K562 (cell line): ENCODE measurements around the gene EPHB3. TPM values are rescaled to one million over a fixed set of nuclear protein-coding genes. Genes with fewer than 3 reads are reported as not detected.

Experiments used
- ATAC-seq: fragments of 200-7000 bp; cut with Tn5 transposase; 3 replicates; pipeline ENCODE4 v1.9.1; 2020; ENCODE audit warnings: moderate library complexity
- BruUV-seq: library from RNA; stranded (reverse); fragments of 400-500 nt; replicated peaks from 2 replicates; lab custom pipeline; 2021; lab: Mats Ljungman, UMichigan
- CTCF ChIA-PET: fragments of 300-600 bp; formaldehyde crosslinking; extraction: SDS; loops from one replicate; lab custom pipeline; 2021; ENCODE audit warnings: low intra/inter-chr PET ratio; lab: Yijun Ruan, JAX
- POLR2A ChIA-PET: fragments of 300-600, 350-650 bp; sonication (Branson Sonifier 250); formaldehyde crosslinking; extraction: SDS; loops from one replicate; lab custom pipeline; 2021; ENCODE audit warnings: antibody characterized with exemption, inconsistent platforms; lab: Yijun Ruan, JAX
- DNase-seq, 4 experiments: peaks; one replicate each; pipeline versions ENCODE4 v3.0.0 to v3.0.0-alpha.2; 2011 to 2018; ENCODE audit warnings: low spot score in 3 of 4, mixed read lengths in 3 of 4; ENCODE audit errors: extremely low read depth in 1 of 4
- FAIRE-seq: peaks from 2 replicates; lab custom pipeline; 2011; peaks lifted over from hg19 to GRCh38; lab: Jason Lieb, UNC
- H2AFZ ChIP-seq: 2 replicates; pipeline ENCODE4 v1.6.0; 2011; ENCODE audit warnings: low read depth, low read length, control low read depth, inconsistent platforms
- H3K27ac ChIP-seq: fragments of 200-600 bp; 3 replicates; pipeline ENCODE4 v1.8.0; 2011; ENCODE audit warnings: low read depth, mild to moderate bottlenecking, control low read depth, inconsistent platforms, low read length, moderate library complexity, mixed read lengths; ENCODE audit errors: extremely low read depth
- H3K27me3 ChIP-seq, 2 experiments: fragments of 300-600 bp in 1 of 2; 2 replicates in 1 of 2; 3 replicates in 1 of 2; pipeline versions ENCODE4 v1.6.0 to v1.8.0; 2011; ENCODE audit warnings: inconsistent platforms in 2 of 2, low read length in 2 of 2, mild to moderate bottlenecking in 1 of 2, mixed read lengths in 1 of 2, moderate library complexity in 1 of 2; ENCODE audit not compliant: control insufficient read depth in 2 of 2, insufficient read depth in 2 of 2
- H3K36me3 ChIP-seq: fragments of 300-600 bp; 3 replicates; pipeline ENCODE4 v1.8.0; 2011; ENCODE audit warnings: mild to moderate bottlenecking, low read length, inconsistent platforms; ENCODE audit not compliant: control insufficient read depth, insufficient read depth
- H3K4me1 ChIP-seq, 2 experiments: fragments of 200-600 bp in 1 of 2; replicated peaks in 1 of 2; 2 replicates in 1 of 2; 3 replicates in 1 of 2; pipeline versions ENCODE4 v1.5.1 to v1.8.0; 2011; ENCODE audit warnings: inconsistent platforms in 2 of 2, low read length in 2 of 2, mild to moderate bottlenecking in 1 of 2, mixed read lengths in 1 of 2, moderate library complexity in 1 of 2; ENCODE audit not compliant: control insufficient read depth in 2 of 2, insufficient read depth in 2 of 2
- H3K4me2 ChIP-seq: 2 replicates; pipeline ENCODE4 v1.6.1; 2011; ENCODE audit warnings: low read length, control low read depth, inconsistent platforms, mixed read lengths; ENCODE audit not compliant: insufficient read depth
- H3K4me3 ChIP-seq: fragments of 200-600 bp; sonication (generic), shearing (Covaris generic); 2 replicates; pipeline ENCODE4 v1.5.1; 2016; ENCODE audit warnings: control low read depth, inconsistent platforms
- H3K79me2 ChIP-seq: fragments of 200-600 bp; 3 replicates; pipeline ENCODE4 v1.8.0; 2011; ENCODE audit warnings: low read length, inconsistent platforms; ENCODE audit not compliant: control insufficient read depth, insufficient read depth
- H3K9ac ChIP-seq, 2 experiments: 2 replicates each; pipeline versions ENCODE4 v1.6.0 to v1.6.1; 2011; ENCODE audit warnings: low read depth in 2 of 2, low read length in 2 of 2, control low read depth in 1 of 2, inconsistent platforms in 1 of 2, mild to moderate bottlenecking in 1 of 2, mixed read lengths in 1 of 2; ENCODE audit not compliant: insufficient read depth in 1 of 2
- H3K9me1 ChIP-seq: one replicate; pipeline ENCODE4 v1.6.0; 2011; ENCODE audit warnings: inconsistent platforms, mild to moderate bottlenecking, low read length, moderate library complexity; ENCODE audit not compliant: control insufficient read depth, insufficient read depth
- H3K9me3 ChIP-seq: replicated peaks from 2 replicates; pipeline ENCODE4 v1.5.1; 2011; ENCODE audit warnings: low read depth, low read length, inconsistent platforms; ENCODE audit not compliant: control insufficient read depth, insufficient read depth
- H4K20me1 ChIP-seq: replicated peaks from 2 replicates; pipeline ENCODE4 v1.6.1; 2011; ENCODE audit warnings: low read length, inconsistent platforms, mixed read lengths; ENCODE audit not compliant: control insufficient read depth, insufficient read depth
- CTBP1 ChIP-seq: fragments of 450-650 bp; IDR thresholded peaks from 2 replicates; pipeline ENCODE4 v1.6.1; 2016; ENCODE audit warnings: borderline replicate concordance
- GATA2 ChIP-seq: sonication (generic); formaldehyde crosslinking; IDR thresholded peaks from 2 replicates; pipeline ENCODE4 v1.4.0; 2020; ENCODE audit warnings: mild to moderate bottlenecking, missing genetic modification reagents
- HNRNPUL1 ChIP-seq: fragments of 200-400 bp; formaldehyde crosslinking; IDR thresholded peaks from 2 replicates; pipeline ENCODE4 v1.6.1; 2017; ENCODE audit warnings: low read length
- HOXB6 ChIP-seq: fragments of 250-450 bp; sonication (Bioruptor Pico); IDR thresholded peaks from 2 replicates; pipeline ENCODE4 v1.5.1; 2022; ENCODE audit warnings: mild to moderate bottlenecking, borderline replicate concordance
- MAFK ChIP-seq: IDR thresholded peaks from 2 replicates; pipeline ENCODE4 v1.6.1; 2011; ENCODE audit warnings: low read length, improper control_type of control experiment
- MYC ChIP-seq, 2 experiments: fragments of 250-450 bp in 1 of 2; sonication (Bioruptor Pico) in 1 of 2; IDR thresholded peaks; 2 replicates each; pipeline versions ENCODE4 v1.5.1 to v1.6.1; 2012 to 2021; ENCODE audit warnings: low read depth in 2 of 2, borderline replicate concordance in 1 of 2, improper control_type of control experiment in 1 of 2, low read length in 1 of 2, mild to moderate bottlenecking in 1 of 2, moderate library complexity in 1 of 2
- SNAPC5 ChIP-seq: fragments of 250-450 bp; sonication (Bioruptor Pico); IDR thresholded peaks from 2 replicates; pipeline ENCODE4 v1.8.0; 2021; ENCODE audit warnings: moderate library complexity, mild to moderate bottlenecking, inconsistent platforms
- SREBF2 ChIP-seq: sonication (generic); formaldehyde crosslinking; IDR thresholded peaks from 2 replicates; pipeline ENCODE4 v1.4.0; 2020; ENCODE audit warnings: mild to moderate bottlenecking, missing genetic modification reagents
- STAT5A ChIP-seq: IDR thresholded peaks from 2 replicates; pipeline ENCODE4 v1.6.1; 2012; ENCODE audit warnings: low read length, inconsistent platforms, borderline replicate concordance
- ZNF766 ChIP-seq: fragments of 200-800 bp; sonication (Bioruptor generic); conservative IDR thresholded peaks from 2 replicates; pipeline ENCODE4 v1.6.1; 2016; ENCODE audit warnings: missing genetic modification characterization, missing compliant biosample characterization
- WGBS: fragments of 100-300 bp; shearing (Covaris generic); methylation state at CpG from one replicate; pipeline ENCODE4 v1.1.6; 2016; ENCODE audit warnings: low coverage, mixed read lengths; ENCODE audit not compliant: insufficient coverage; ENCODE audit errors: missing lambda C conversion rate; 5-methylcytosine and 5-hydroxymethylcytosine counted together
- in situ Hi-C: fragments of 300-500 bp; cut with MboI; formaldehyde crosslinking; loops from 4 replicates; pipeline ENCODE4 v1.15.0; 2018; ENCODE audit warnings: inconsistent platforms, mixed read lengths
- intact Hi-C: fragments of 100-400 bp; cut with micrococcal nuclease; formaldehyde crosslinking; loops from 2 replicates; pipeline ENCODE4 v1.14.2; 2022
- polyA plus RNA-seq, 8 experiments: library from polyadenylated mRNA; depleted of rRNA in 4 of 8; stranded (reverse) in 5 of 8; unstranded in 3 of 8; fragments of >200 nt; fragmentation: Nextera tagmentation in 2 of 8; fragmentation: Illumina TruSeq in 1 of 8; extraction: Ambion mirVana in 2 of 8; extraction: Trizol in 1 of 8; gene quantifications; 2 replicates each; pipeline versions ENCODE4 v1.2.1 to v1.2.3, GENCODE V29; 2011 to 2014; ENCODE audit warnings: inconsistent platforms in 1 of 8, missing spikeins in 1 of 8
- total RNA-seq, 7 experiments: library from RNA; depleted of rRNA in 6 of 7; stranded (reverse); fragments of >200 nt in 6 of 7; fragmentation: Illumina TruSeq in 2 of 7; extraction: Trizol in 2 of 7; gene quantifications; 2 replicates each; pipeline versions ENCODE4 v1.2.1 to v1.2.3, GENCODE V29; 2011 to 2021; ENCODE audit warnings: low replicate concordance in 1 of 7
- TF ChIP-seq, protein P1 (sequence below), 2 experiments: fragments of 200-800 bp in 1 of 2; sonication (Bioruptor generic) in 1 of 2; sonication (generic) in 1 of 2; formaldehyde crosslinking in 1 of 2; IDR thresholded peaks in 1 of 2; conservative IDR thresholded peaks in 1 of 2; 2 replicates each; pipeline versions ENCODE4 v1.5.0 to v1.6.1; 2016 to 2020; ENCODE audit warnings: missing compliant biosample characterization in 1 of 2, missing genetic modification characterization in 1 of 2, missing genetic modification reagents in 1 of 2
- TF ChIP-seq, protein P2 (sequence below): fragments of 250-450 bp; sonication (Bioruptor Pico); IDR thresholded peaks from 2 replicates; pipeline ENCODE4 v1.8.0; 2021; ENCODE audit warnings: mild to moderate bottlenecking, moderate library complexity
- TF ChIP-seq, protein P3 (sequence below): fragments of 450-650 bp; formaldehyde crosslinking; IDR thresholded peaks from 2 replicates; pipeline ENCODE4 v1.4.0; 2020; ENCODE audit warnings: mild to moderate bottlenecking, mixed read lengths
- TF ChIP-seq, protein P4 (sequence below): fragments of 450-650 bp; IDR thresholded peaks from 2 replicates; pipeline ENCODE4 v1.6.1; 2017; ENCODE audit warnings: antibody characterized with exemption

EPHB3 gene
- total and polyA plus RNA-seq, 9 of the 15 experiments (the other 6 are each of a cell fraction or from before 2014, with no cell fraction given), result not detected

- FAIRE-seq, result no peak
- Histone ChIP-seq H3K9me3 (no peaks in the 10 kb centered on the region), H3K9ac (no peak overlapping the region), H3K4me1 (no peaks in the 10 kb centered on the region), H2AFZ (no peak overlapping the region), H3K4me3 (no peak overlapping the region), H3K9me1 (no peaks in the 10 kb centered on the region), H3K79me2 (no peaks in the 10 kb centered on the region), H3K27me3 (peaks cover 27 to 70% of the 10 kb centered on the region in 2 experiments), H4K20me1 (no peaks in the 10 kb centered on the region; the same call in 1 of the 2 replicates), H3K27ac (no peak overlapping the region), H3K4me2 (no peak overlapping the region), H3K36me3 (no peaks in the 10 kb centered on the region)
- POLR2A ChIA-PET, result no interaction called here
- CTCF ChIA-PET, result no interaction called here
- ATAC-seq, result no peak
- WGBS, result 0% methylated on average over 5 of the region's 5 CpGs
- BruUV-seq, result no TSS peak
- intact Hi-C loops, result no loop called here
- in situ Hi-C loops, result no loop called here
- DNase-seq, result no peak
- TF ChIP-seq, protein P1, sequence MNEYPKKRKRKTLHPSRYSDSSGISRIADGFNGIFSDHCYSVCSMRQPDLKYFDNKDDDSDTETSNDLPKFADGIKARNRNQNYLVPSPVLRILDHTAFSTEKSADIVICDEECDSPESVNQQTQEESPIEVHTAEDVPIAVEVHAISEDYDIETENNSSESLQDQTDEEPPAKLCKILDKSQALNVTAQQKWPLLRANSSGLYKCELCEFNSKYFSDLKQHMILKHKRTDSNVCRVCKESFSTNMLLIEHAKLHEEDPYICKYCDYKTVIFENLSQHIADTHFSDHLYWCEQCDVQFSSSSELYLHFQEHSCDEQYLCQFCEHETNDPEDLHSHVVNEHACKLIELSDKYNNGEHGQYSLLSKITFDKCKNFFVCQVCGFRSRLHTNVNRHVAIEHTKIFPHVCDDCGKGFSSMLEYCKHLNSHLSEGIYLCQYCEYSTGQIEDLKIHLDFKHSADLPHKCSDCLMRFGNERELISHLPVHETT (CRISPR knock-in tag; conservative IDR thresholded peaks at IDR 0.05 in 1 of 2, IDR thresholded peaks at IDR 0.05 in 1 of 2), result no peak
- TF ChIP-seq, protein P2, sequence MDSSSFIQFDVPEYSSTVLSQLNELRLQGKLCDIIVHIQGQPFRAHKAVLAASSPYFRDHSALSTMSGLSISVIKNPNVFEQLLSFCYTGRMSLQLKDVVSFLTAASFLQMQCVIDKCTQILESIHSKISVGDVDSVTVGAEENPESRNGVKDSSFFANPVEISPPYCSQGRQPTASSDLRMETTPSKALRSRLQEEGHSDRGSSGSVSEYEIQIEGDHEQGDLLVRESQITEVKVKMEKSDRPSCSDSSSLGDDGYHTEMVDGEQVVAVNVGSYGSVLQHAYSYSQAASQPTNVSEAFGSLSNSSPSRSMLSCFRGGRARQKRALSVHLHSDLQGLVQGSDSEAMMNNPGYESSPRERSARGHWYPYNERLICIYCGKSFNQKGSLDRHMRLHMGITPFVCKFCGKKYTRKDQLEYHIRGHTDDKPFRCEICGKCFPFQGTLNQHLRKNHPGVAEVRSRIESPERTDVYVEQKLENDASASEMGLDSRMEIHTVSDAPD (CRISPR knock-in tag), result no peak
- TF ChIP-seq, protein P3, sequence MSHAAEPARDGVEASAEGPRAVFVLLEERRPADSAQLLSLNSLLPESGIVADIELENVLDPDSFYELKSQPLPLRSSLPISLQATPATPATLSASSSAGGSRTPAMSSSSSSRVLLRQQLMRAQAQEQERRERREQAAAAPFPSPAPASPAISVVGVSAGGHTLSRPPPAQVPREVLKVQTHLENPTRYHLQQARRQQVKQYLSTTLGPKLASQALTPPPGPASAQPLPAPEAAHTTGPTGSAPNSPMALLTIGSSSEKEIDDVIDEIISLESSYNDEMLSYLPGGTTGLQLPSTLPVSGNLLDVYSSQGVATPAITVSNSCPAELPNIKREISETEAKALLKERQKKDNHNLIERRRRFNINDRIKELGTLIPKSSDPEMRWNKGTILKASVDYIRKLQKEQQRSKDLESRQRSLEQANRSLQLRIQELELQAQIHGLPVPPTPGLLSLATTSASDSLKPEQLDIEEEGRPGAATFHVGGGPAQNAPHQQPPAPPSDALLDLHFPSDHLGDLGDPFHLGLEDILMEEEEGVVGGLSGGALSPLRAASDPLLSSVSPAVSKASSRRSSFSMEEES (CRISPR knock-in tag), result no peak
- TF ChIP-seq ZNF766 (CRISPR knock-in tag) (no peak), SNAPC5 (CRISPR knock-in tag) (no peak), SREBF2 (CRISPR knock-in tag) (no peak), CTBP1 (no peak), GATA2 (CRISPR knock-in tag) (no peak), STAT5A (no peak), MAFK (no peak), MYC (IDR thresholded peaks at IDR 0.05; ENCODE audit: low read depth, low read length) (no peak), MYC (CRISPR knock-in tag; IDR thresholded peaks at IDR 0.05; ENCODE audit: borderline replicate concordance, low read depth) (no peak), HOXB6 (CRISPR knock-in tag) (no peak), HNRNPUL1 (no peak)
- TF ChIP-seq, protein P4, sequence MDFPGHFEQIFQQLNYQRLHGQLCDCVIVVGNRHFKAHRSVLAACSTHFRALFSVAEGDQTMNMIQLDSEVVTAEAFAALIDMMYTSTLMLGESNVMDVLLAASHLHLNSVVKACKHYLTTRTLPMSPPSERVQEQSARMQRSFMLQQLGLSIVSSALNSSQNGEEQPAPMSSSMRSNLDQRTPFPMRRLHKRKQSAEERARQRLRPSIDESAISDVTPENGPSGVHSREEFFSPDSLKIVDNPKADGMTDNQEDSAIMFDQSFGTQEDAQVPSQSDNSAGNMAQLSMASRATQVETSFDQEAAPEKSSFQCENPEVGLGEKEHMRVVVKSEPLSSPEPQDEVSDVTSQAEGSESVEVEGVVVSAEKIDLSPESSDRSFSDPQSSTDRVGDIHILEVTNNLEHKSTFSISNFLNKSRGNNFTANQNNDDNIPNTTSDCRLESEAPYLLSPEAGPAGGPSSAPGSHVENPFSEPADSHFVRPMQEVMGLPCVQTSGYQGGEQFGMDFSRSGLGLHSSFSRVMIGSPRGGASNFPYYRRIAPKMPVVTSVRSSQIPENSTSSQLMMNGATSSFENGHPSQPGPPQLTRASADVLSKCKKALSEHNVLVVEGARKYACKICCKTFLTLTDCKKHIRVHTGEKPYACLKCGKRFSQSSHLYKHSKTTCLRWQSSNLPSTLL, result no peak
Observed at GRCh38 chr3:184616436-184616835, 54.9 kb downstream of the EPHB3 start.
